CD4-positive, alpha-beta T cell treated with Interleukin-15 for 1 hour (primary cell): Measurements from ENCODE around the gene SLC12A4.
A peak's percentile ranks its signal among the peaks of the same experiment; 100 is the strongest.

ENCODE experiments used
- DNase-seq: peaks from one replicate; pipeline ENCODE4 v3.0.0-alpha.2; 2020

SLC12A4 gene

DNA sequence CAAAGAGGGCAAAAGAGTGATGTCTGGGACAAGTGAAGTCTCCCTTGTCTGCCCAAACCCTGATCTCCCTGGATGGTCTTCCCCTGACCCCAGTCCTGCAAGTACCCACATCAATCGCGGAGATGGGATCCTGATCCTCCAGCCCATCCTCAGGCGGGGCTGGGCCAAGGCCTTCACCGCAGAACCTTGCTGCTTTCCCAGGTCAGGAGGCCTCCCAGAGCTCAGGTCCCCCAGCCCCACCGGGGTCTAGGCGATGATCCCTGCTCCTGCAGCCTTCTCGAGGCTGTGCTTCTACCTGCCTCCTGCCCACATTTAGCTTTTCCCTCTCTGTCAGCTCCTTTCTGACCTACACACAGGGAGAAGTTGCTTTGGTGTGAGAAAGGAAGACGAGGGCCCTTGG is 6.3 kb downstream of the SLC12A4 start:
- no peak for DNase-seq

DNA sequence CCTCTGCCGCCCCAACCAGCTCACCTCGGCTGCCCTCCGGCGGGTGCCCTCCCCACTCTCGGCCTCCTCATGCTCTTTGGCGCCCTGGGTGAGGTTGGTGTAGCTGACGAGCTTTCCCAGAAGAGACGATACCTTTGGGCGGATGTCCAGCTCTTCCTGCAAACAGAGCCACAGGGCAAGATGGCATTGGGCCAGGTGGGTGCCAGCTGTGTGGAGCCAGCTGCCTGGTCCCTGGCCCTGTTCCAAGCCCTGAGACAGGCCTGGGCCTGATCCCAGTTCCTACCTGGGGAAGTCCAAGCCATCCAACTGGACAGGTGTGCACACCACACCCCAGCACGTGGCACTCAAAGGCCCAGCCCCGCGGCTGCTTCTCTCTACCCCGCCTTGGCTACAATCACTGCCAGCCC is 6.9 kb downstream of the SLC12A4 start:
- DNase-seq: no peak

DNA sequence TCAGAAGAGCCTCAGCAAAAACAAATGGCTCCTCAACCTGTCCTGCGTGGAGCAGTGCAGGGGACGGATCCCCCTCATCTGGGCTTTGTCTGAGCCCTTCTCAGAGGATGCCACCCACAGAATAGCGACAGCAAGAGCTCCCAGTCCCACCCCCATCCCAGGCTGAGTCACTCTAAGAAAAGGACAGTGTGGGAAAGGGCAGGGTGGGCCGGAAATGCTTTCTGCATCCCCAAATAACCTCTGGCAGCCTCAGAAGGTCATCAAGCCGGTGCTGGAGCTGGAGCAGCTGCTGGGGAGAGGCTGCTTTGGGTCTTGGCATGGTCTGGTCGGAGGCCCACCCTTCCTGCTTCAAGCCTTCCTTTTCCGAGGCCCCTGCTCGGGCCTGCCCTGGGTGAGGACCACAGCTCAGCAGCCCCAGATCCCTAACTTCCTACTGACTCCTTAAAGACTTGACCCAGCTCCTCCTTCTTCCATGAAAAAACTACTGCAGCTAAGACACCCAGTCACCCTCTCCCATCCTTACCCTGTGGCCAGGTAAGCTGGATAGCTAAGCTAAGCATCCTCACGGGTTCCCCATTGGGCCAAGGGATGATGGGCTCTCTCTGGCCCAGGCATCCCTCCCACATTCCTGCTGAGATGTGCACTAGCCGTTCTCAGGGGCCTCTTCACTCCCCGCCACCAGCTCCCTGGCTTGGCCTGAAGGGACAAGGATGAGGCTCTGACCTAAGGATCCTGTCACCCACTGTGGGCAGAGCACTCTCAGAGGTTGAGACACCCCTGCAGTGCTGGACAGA is 8.7 kb downstream of the SLC12A4 start:
- no peak for DNase-seq

DNA sequence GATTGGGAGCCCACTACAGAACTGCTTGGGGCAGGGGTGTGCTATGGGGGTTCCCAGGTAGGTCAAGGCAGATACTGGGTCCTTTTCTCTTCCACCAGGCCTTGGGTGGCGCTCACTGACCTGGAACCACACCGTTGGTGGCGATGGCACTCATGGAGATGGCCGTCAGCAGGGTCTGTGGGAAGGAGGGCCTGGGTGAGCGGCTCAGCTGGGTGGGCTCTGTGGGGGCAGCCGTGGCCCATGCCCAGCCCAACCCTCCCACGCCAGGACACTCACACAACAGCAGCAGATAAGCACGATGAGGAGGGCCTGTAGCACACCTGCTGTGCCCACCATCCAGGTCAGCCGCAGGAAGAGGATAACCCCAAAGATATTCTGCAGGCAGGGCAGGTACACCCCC is 10.8 kb downstream of the SLC12A4 start:
- no peak for DNase-seq

DNA sequence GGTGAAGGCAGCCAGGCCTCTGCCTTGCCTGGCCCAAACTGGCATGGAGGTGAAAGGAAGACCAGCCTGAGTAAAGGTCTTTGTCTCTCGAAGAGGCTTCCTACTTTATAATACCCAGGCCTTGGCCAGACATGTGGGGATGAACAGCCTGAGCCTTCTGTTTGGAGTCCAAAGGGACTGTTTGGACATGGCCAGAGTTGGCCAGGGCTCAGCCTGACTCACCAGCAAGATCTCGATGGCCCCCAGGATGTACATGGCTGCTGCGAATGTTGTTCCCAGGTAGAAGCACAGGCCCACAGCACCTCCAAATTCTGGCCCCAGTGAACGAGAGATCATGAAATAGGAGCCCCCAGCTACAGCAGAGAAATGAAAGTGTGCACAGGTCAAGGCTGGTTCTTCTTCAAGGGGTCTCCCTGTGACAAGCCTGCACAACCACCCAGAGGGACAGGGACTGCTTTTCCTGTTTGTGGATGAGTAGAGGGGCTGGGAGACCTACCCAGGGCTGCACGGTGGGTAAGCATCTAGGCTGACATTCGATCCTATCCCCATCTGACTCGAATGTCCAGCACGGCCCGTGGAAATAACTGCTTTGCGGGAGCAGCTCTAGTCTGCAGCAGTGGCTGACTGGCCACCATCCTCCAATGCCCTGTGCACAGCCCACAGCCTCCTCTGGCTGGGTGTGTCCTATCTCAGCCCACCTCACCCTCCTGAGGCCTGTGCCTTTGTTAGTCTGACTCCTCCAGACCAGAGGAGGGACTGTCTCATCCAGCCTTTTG is 13.8 kb downstream of the SLC12A4 start:
- no peak for DNase-seq

DNA sequence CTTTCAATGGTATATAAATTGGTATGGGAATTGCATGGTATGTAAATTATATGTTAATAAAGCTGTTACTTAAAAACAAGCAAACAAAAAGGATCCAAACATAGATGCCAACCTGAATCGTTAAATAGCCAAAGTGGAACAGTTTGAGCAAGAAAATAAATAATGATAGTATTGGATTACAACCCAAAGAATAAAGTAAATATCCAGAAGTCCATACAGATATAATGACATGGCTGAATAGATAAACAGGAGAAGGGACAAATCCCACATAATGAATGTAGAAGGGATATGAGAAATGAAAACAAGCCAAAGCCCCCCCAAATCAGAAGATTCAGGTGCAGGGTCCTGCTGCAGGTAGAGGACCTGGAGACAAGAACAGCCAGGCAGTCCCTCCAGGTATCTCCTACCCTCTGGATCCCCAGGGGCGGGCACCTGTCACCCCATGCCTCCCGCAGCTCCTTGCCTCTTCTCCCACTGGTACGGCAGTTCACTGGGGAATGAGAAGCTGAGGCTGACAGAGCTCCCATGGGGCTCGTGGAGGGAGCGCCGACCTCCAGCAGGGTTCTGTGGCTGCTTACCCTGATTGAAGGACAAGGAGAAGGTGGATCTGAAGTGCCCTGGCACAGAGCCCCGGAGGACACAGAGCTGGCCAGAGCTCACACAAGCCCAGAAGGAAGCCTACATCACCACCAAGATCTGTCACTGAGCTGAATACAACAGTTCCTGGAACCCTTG is 14.6 kb downstream of the SLC12A4 start:
- no peak for DNase-seq

DNA sequence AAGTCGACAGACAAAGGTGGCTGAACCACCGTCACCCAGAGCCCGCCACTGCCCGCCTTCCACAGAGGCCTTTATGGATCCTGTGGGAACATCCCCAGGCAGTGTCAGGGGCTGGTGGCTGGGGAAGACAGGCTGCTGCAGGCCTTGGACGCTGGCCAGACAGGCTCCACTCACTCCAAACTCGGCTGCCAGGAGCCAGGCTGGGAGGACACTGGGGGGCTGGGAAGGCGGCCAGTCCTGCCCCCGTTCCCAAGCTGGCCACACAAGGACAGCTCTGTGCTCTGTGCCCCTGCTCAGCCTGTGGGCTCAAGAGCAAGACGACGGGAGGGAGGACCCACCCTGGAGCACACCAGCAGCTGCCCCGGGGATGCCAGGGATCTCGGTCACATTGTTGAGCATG is 17.0 kb downstream of the SLC12A4 start:
- no peak for DNase-seq

DNA sequence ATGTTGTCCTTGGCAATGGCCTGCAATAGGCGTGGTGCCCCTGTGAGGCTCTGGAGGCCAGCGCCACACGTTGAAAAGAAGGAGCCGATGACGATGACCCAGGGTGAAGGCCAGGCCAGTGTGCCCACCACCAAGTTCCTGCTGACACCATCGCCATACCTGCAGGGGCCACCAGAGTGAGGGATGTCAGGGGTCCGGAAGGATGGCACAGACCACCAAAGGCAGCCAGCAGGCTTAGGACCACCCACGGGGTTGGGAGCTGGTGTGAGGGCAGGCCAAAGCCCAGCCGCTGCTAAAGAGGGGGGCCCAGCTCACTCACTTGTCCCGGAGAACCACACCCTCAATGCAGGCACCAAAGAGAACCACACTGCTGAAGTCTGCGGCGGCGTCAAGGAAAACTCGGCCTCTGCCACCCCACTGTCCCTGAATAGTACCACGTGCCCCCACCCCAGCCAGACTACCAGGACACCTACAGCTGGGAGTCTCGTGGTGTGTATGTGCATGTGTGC is 18.0 kb downstream of the SLC12A4 start:
- no peak for DNase-seq

DNA sequence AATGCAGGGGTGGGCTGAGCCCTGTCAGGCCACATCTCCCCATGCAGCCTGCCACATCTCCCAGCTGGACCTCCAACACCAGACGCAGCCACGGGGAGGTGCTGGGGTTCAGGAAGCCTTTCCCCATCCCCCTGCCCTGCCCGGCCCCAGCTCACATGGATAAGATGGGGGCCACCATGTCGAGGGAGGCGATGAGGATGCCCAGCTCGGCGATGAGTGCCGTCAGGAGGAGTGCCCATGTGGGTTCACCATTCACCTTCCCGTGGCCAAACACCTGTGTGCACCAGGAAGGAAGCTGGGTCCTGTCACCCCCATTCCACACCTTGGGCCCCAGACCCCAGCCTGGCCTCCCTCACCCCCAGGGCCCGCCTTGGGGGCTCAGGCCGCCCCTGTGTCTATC is 18.8 kb downstream of the SLC12A4 start:
- no peak for DNase-seq

DNA sequence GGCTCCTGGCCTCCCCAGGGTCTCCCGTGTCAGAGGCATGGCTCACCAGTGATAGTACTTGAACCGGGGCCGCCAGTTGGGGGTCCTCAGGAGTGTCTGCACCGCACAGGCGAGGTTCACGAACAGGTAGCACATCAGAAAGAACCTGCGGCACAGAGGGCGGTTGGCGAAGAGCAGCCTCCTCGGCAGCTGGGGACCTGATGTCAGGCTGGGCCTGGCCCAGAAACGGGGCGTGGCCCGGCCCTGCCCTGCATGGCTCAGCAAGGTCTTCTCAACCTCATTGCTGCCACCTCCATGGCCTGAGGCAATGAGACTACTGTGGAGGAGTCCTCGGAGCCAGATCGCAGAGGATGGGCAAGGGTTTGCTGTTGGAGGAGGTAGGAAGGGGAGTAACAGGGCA is 20.4 kb downstream of the SLC12A4 start:
- no peak for DNase-seq

DNA sequence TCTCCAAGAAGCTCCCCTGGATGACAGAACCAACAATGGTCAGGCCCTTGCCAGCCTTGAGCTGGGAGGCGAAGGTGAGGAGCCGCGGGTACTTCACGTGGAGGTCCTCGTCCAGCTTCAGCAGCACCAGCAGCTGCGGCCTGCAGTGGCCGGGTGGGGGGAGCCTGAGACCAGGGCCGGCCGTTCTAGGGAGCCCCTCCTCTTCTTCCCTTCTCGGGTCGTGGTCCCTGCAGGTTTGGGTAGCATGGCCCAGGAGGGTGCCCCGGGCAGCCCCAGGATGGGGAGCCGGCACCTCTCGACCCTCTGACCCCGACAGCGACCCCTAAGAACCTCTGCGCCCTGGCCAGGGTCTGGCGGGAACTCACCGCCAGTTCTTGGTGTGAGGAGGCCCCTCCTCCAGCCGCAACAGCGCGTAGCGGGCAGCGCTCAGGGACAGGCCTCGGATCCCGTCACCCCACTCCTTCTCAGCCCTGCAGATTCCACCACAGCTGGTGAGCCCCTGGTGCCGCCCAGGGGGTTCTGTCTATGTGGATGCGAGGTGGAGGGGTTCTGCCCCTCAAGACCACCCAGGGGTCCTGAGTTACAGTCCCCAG is 21.4 kb downstream of the SLC12A4 start:
- DNase-seq: no peak

DNA sequence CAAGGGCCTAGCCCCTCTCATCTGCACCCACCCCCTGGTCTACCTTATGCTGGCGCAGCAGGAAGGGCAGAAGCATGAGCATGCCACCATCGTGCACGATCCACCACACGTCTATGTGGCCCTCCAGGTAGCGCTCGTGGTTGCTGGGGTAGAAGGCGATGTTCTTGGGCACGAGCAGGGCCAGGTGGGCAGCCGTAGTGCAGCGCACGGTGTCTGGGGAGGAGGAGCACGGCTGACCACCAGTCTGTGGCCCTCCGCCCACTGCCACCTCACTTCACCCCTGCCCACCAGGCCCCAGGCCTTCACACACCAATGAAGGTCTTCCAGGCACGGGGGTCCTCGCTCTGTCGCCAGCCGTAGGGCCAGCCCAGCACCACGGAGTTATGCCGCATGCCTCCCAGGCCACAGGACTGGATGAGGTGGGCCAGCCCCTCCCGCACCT is 22.3 kb downstream of the SLC12A4 start:
- DNase-seq: no peak

DNA sequence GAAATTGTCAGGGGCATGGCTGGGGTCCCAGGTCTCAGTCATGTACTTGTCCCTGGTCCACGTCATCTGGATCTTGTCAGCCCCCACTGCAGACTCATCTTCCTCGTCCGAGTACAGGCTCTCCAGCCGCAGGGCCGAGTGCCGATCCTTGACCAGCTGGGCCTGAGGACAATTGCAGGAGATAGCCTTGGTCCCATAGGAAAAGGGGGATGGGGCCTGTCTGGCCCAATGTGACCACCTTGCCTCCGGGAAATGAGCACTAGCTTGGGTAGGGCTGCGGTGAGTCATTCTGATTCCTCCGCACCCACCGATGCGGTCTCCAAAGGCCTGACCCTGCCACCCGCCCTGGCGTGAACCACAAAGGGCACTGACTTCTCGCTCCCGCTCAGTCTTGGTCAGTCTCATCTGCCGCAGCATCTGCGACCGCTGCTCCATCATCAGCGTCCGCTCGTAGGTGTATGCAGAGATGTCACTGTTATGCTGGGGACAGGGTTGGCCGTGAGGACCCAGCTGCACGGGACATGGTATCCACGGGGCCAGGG is 23.0 kb downstream of the SLC12A4 start:
- DNase-seq: no peak

DNA sequence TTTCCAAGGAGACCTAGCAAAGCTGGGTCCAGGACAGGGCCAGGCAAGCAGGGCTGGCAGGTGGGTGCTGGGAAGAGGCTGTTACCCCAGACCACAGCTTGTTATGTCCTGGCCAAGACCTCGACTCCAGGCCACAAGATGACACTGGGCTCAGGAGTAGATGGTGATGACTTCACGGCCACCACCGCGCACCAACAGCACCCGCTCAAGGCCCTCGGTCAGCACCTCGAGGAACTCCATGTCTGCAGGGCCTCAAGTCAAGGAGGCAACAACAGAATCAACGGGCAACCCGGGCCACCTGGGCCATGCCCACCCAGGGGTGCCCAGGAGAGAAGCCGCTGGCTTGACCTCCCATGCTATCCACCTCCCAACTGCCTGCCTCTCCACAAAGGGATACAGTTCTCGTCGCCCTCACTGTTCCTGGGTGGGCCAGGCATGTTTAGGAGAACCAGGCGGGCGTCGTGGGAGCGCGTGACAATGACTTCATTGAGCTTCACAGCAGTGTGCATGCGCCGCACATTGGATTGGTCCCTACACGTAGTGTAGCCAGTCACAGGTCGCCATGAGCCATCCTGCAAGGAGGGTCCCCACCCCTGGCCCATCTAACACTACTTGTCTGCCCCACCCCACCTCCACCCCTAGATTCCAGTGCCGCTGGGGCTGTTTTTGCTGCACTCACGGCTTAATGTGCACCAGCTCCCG is 23.6 kb downstream of the SLC12A4 start:
- no peak for DNase-seq

DNA sequence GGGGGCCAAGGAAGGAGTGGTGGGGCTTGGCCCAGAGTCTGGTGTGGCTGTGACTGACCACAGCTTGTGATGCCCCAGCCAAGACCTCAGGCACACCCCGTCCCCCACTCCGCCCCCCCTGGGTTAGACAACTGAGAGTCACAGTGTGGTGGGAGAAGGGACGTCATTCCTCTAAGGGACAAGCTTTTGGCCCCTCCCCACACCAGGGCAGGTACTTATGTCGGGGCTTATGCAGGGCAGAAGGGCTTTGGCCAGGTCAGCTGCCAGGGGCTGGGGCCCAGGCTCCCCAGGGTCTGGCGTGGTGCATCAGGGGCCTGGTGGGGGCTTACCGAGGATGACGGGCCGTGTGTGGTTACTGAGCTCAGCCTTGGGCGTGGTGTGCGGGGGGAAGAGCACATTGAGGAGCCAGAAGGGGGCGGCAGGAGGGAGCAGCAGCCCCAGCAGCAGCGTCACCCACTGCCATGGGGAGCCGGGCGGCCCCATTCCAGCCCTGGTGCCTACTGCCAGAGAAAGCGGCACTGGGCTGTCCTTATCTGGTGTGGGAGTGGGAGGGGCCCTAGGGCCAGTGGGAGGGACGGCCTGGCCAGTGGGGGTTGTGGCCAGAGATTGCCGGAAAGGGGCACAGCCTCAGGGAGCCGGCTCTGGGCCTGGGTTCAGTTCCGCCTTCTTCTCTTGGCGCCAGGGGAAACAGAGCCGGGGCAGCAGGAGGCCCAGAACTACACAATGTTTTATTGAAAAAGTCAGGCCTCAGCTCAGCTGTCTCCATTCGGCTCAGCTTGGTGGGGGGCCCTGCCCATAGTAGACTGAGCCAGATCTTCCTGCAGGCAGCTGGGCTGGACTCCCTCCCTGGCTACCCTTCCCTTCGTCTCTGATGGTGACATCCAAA is 24.6 kb downstream of the SLC12A4 start, which contains the start of gene LCAT:
Gene LCAT, minus strand, starts transcription at position 502 of the 886 bp plus-strand sequence. Its CDS starts 19 bp downstream, at position 483.
- no peak for DNase-seq

DNA sequence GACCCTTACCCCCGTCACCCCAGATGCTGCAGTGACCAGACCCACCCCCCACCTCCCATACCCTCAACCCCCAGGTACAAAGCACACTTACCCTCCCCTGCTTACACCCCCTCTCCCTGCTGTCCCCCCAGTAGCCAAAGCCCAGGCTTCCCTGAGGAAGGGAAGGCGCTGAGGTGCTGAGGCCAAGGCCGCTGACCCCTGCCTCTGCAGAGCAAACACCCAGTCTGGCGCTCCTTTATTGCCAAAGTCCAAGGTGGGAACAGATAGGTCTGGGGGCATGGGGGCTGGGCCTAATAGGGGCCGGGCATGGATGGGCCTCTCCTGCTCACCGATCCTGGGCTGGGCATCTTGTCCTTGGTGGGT is 25.2 kb downstream of the SLC12A4 start:
- no peak for DNase-seq

DNA sequence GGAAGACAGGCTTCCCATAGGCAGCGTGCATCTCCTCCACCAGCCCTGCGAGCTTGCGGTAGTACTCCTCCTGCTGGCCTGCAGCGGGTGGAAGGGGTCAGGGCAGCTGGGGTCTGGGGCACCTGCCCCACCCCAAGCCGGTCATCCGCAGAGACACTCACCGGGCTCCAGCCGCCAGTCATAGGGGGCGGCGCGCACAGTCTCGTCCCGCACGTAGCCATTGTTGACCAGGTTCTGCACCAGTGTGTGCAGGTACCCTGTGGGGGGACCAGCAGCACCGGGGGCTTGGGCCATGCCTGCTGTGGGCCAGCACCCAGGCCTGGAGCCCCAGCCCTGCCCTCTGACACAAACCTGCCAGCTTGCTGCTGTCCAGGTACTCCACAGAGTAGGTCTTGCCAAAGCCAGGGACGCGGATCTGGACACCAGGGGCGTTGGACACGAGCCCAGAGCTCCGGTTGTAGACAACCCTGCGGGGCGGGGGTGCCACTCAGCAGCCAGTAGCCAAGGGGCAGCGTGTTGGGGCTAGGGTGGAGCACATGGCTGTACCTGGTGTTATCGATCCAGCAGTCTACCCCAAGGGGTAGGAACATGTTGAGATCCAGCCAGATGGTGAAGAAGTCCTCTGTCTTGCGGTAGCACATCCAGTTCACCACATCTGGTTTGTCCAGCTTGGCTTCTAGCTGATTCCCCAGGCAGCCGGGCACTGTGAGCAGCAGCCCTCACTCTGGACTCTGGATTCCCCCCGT is 25.8 kb downstream of the SLC12A4 start:
- DNase-seq: no peak

DNA sequence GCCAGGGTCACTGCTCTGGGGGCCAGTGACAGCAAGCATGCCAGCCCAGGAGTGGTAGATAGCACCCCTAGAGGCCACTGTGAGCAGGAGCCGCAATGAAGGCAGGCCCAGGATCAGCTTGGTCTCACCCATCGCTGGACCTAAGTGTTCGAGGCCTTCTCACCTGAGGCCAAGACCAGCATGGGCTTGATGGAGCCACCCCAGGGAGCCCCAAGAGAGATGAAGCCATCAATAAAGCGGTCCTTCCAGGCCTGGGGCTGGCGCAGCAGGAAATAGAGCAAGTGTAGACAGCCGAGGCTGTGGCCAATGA is 26.3 kb downstream of the SLC12A4 start:
- peak; percentile 36 for DNase-seq

DNA sequence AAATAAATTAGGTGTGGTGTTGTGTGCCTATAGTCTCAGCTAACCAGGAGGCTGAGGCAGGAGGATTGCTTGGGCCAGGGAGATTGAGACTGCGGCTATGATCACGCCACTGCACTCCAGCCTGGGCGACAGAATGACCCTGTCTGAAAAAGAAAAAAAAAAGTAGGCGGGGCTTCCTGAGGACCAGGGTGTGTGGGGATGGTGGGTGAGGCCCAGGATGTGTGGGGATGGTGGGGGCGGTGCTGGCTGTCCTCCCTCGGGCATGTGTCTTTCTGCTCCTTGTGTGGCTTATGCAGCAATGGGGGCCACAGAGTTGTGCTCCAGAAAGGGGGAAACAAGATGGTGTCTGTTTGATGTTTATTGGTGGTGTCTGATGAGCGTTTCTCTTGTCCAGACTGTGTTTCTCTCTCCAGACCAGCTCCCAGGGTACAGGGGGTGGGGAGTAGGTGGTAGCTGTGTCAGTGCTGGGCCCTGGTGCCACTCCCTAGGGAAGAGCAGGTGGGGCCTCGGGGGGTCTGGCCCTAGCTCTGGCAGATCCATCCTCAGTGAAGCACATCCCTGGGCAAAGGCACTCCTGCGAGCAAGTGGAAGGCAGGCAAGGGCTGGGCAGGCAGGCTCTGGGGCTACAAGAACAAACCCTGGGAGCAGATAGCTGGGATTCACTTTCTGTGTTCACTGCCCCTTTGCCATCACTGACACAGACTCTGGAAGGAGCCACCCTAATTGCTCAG is 26.8 kb downstream of the SLC12A4 start:
- DNase-seq: no peak
